GM12872 (cell line): Measurements from ENCODE around the gene MANEAL.

ENCODE experiments used
- CTCF ChIP-seq: IDR thresholded peaks from 3 replicates; pipeline ENCODE4 v1.5.1; 2011; ENCODE audit warnings: low read depth, mild to moderate bottlenecking, low read length, moderate library complexity; ENCODE audit not compliant: insufficient read depth

Gene MANEAL

GRCh38 chr1:37755951-37756560, 37.6 kb upstream of the MANEAL start:
- no peak; the same call in 2 of the 3 replicates for TF ChIP-seq CTCF

DNA sequence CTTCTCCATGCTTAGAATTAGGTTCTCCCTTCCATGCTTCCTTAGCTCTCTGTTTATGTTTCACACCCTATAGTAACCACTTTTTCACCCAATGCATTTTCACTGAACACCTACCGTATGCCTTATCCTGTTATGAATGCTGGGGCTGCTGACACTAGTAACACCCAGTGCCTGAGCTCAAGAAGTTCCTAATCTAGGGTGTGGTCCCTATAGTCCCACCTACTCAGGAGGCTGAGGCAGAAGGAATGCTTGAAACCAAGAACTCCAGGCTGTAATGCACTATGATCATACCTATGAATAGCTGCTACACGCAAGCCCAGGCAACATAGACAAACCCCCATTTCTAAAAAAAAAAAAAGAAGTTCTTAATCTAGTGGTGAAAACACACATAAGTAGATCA, 34.2 kb upstream of the MANEAL start:
- no peak for TF ChIP-seq CTCF

- TF ChIP-seq CTCF: no peak
Measured at GRCh38 chr1:37761416-37762095, 32.1 kb upstream of the MANEAL start.

DNA sequence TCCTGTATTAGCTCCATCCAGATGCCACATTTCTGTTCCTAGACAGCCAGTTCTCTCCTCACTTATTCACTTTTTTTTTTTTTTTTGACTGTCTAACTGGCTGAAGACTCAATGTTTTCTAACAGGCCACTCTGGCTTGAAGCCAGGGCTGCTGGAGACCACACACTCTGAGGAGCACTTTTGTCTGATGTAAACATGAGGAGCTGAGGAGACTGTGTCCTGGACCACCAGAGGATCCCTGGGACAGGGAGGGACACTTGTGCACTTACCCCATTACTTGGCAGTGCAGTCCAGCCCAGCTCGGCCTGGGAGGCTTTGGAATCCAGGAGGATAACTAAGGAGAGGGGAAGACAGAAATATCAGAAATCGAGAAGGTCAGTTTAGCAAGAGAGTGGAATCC, 31.1 kb upstream of the MANEAL start:
- no peak for TF ChIP-seq CTCF

GRCh38 chr1:37763791-37764413, 29.7 kb upstream of the MANEAL start:
- TF ChIP-seq CTCF: no peak

DNA sequence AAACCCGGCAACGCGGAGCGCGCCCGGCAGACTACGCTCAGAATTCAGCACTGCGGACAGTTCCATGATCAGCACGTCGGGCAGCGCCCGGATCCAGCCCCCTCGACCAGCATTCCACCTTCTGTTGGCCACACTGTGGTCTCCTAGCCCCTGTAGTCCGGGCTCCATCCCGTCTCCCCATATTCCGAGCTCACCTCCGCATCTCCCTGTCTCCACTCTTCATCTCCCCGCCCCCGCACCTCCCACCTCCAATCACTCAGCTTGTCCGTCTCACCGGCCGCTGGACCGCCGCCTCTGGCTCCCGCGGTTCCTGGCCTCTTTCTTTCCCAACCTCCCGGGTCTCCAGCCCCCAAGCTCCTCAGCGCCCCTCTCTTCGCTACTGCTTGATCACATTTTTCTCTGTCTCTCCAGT, 29.2 kb upstream of the MANEAL start:
- no peak for TF ChIP-seq CTCF

DNA sequence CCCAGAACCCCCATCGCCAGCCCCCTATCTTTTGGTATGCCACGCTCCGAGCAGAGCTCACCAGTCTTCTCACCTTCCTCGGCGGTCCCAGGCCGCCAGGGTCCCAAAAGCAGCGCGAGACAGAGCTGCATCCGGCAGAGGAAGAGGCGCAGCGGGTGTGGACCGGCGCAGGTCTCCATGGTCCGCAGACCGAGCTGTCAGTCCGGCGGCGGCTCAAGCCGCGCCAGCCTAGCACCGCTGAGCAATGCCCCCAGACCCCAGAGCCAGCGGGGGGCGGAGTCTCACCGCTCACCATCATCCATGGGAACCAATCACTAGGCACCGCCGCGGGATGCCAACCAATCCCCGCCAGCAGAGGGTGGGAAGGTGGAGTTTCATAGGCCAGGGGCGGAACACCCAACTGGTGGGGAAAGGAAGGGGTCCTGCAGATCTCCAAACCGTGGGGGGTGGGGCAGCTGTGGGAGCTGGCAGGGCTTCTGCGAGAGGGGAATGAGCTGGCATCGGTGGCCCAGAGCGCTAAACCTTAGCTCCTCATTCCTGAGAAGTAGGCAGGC, 28.7 kb upstream of the MANEAL start, which contains the start of gene EPHA10:
Gene EPHA10 (minus strand): TSS at position 233 of the 554 bp plus-strand sequence. CDS start 54 bp downstream, at position 179.
- TF ChIP-seq CTCF: no peak
